Hippocampal formation (tissue), 2 donors: ENCODE results near the gene RNF14.
"Not testable (repeated sequence)": the region's sequence is repeated elsewhere in the genome, so short reads cannot be mapped to it uniquely, and the experiment has no call there.

Experiments
- DNase-seq, 2 donors: peaks; one replicate each; lab custom pipeline; 2025; lab: John Stamatoyannopoulos, UW

RNF14 gene

DNA sequence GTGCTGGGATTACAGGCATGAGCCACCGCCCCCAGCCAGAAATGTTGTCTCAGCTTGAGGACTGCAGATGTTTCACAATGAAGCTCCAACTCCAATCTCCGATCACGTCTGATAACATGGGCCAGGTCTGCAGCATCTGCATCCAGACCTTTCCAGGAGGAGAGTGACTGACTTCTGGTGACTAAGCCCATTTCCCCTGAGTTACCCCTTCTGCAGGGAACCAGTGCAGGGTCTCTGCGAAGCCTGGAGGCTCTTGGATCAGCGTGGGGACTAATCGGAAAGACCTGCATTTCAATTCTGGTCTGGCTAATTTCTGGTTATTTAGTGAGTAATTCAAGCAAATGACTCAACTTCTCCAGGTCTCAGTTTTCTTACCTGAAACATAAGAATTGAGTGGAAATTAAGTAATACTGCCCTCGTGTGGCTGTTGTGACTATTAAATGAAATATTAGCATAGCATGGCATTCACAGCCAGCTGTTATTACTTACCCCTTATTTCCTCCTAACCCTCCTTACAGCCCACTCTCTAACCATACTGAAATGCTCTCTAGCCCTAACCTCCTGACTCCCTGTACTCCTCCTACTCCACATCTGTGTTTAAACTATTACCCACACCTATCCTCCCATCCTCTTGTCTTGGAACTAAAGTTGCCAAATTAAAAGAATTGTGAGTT, 46.1 kb downstream of the RNF14 start:
- peak in 1 of 2 donors; percentile 61 for DNase-seq

- DNase-seq, result no peak
Measured at GRCh38 chr5:142015781-142016533, 47.1 kb downstream of the RNF14 start.

DNA sequence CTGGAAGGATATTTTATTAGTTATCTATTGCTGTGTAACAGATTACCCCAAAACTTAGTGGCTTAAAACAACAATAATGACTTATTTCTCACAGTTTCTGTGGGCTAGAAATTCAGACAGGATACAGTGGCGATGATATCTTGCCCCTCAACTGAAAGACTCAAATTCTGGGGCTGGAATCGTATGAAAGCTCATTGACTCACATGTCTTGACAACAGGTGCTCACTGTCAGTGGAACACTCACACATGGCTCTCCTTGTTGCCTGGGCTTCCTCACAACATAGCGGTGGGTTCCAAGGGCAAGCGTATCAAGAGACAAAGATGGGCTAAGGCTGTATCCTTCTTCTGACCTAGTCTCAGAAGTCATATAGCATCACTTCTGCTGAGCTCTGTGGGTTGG, 47.7 kb downstream of the RNF14 start:
- DNase-seq, result no peak

DNA sequence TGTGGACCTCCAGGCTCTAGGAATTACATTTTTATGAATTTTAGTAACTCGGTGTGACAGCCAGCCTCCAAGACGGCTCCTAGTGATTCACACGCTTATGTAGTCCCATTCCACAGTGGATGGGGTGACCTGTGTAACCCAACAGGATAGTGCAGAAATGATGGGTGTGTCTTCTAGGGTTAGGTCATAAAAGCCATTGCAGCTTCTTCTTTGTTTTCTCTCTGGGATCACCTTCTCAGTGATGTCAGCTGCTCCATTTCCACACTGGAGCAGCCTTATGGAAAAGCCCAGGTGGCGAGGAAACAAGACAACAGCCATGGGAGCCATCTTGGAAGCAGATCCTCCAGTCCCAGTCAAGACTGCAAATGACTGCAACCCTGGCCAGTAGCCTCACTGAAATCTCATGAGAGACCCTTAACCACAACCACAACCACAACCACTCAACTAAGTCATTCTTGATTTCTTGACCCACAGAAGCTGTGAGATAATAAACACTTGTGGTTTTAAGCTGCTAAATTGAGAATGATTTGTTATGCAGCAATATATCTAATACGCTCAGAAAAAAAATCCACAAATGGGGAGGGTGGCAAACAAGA, 49.0 kb downstream of the RNF14 start:
- no peak for DNase-seq

GRCh38 chr5:142020122-142020659, 51.3 kb downstream of the RNF14 start:
- no peak for DNase-seq

- DNase-seq, result no peak
Measured at GRCh38 chr5:142023836-142024235, 54.9 kb downstream of the RNF14 start.

DNA sequence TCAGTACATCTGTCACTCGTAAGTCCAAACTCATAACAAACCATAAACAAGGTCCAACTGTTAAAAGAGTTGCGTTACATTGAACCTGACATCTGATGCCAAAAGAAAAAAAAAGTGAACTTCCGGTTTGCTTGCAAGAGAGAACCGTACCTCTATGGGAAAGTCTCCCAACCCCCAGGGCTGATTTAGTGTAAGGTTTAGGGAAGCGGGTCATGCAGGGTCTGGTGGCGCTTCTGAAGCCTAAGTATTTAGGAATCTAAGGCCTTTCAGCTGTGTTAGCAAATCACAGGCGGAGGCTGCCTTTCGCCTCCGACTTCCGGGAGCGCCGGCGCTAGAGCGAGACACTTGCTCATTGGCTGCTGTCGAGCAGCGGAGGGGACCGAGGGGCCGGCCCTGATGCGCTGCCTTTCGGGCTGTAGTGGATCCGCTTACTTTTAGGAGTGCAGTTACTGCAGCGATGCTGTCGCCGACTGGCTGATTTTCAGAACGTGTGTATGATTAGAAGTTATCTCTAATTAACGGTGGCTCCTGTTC, 55.9 kb downstream of the RNF14 start:
- DNase-seq, result peak; percentile 87 to 88

GRCh38 chr5:142025637-142026036, 56.7 kb downstream of the RNF14 start:
- DNase-seq, result no peak

DNA sequence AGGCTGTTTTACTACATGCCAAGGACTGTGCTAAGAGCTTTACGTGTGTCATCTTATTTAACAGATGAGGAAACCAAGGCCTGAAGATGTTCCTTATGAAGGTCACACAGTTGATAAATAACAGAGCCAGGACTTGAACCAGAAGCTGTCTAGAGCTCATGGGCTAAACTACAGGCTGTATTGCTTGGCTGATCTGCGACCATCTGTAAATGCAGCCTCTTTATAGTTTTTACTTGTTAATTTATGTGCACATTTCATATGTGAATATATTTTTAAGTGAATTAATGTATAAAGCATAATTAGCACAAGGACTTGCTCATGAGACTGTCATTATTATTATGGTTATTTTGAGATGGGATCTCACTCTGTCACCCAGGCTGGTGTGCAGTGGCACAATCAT, 63.2 kb downstream of the RNF14 start:
- no peak for DNase-seq

DNA sequence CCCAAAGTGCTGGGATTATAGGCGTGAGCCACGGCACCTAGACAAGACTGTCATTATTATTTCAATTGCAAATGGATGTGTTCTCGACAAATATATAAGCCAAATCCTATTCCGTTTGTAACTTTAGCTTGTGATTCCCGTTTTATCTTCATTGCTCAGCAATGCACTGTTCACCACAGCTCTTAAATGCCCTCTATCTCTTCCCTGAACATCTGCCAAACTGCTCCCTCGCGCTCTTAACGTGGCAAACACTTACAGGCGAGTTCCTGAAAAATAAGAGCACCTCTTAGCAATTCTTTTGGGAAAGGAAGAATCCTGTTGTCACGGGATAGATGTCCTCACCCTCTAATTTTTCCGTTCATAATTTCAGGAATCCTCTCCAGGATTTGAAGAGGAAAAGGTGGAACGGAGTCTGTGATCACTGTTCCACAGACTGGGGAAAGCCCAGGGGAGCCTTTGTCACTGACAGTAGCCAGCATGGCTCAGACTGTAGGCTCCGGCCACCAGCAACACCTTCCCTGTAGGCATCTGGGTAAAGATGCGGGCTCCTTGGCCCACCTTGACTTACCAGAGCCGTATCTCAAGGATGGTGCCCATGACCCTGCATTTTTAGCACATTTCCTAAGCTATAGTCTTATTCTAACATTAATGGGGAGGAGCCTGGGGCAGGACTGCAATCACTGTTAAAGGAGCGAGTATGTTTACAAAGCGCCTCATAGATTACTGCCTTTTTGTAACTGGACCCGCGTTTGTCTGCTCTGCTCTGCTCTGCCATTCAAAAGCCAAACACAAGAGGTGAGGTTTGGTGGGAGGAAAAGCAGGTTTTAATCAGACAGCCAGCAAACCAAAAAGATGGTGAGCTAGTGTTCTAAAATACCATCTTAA, 64.1 kb downstream of the RNF14 start:
- no peak for DNase-seq

DNA sequence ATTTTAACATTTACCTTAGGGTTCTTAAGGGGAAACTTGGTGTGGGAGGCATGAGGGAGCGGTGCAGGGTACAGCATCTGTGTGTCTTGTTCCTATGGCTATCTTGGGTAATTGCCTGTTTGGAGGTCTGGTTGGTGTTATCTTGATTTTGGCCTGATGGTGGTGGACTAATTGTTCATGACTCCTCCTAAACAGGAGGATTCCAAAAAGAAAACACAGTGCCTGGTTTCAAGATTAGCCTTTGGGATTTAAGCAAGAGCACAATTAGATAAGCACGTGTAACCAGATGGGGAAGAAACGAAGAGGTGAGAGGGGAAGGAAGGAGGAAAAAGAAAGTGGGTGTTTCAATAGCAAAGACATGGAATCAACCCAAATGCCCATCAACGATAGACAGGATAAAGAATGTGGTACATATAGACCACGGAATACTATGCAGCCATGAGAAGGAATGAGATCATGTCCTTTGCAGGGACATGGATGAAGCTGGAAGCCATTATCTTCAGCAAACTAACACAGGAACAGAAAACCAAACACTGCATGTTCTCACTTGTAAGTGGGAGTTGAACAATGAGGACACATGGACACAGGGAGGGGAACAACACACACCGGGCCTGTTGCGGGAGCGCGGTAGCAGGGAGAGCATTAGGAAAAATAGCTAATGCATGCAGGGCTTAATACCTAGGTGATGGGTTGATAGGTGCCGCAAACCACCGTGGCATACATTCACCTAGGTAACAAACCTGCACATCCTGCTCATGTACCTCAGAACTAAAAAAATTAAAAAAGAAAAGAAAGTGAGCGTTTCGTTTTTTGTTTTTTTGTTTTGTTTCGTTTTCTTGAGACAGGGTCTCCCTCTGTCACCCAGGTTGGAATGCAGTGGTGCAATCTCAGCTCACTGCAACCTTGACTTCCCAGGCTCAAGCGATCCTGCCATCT, 65.0 kb downstream of the RNF14 start:
- DNase-seq, result not testable (repeated sequence)

GRCh38 chr5:142034994-142035393, 66.1 kb downstream of the RNF14 start:
- DNase-seq, result no peak

GRCh38 chr5:142036918-142037317, 68.0 kb downstream of the RNF14 start:
- DNase-seq, result no peak

- not testable (repeated sequence) for DNase-seq
Measured at GRCh38 chr5:142037599-142037998, 68.7 kb downstream of the RNF14 start.

GRCh38 chr5:142038735-142039134, 69.8 kb downstream of the RNF14 start:
- DNase-seq, result no peak
